ENCODE data around the gene TOX3. TPM values are rescaled to one million over a fixed set of nuclear protein-coding genes. Genes with fewer than 3 reads are reported as not detected.

The TOX3 gene
- total and polyA plus RNA-seq, 4 donors = 1.6 to 5.3 (median 2.0) TPM

DNA sequence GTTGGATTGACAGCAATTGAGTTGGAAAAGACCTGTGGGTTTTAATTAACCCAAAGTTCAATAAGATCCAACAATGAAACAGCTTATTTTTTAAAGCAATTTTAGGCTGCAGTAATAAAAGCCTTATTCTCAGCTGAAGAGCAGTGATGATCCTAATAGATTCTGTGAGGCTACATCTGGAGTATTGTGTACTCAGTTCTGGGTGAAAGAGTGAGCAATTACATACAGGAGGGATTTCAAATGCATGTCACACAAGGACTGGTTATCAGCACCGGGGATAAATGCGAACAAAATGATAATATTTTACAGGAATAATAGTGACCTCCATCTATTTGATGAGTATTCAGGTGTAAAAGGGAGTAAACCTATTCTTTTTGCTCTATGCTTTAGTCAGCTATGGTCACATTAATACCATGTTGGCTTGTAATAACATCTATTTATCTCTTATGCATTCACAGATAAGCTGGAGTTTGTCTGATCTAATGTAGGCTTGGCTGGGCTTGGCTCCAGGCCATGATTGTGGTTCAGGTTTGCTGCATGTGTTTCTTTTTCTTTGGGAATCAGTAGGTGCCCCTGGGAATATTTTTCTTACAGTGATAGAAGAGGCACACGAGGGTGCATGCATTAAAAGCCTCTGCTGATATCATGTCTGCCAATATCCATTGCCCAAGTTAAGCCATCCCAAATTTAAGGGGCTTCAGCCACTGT lies 22.2 kb upstream of the TOX3 start:
- H3K27me3 ChIP-seq (ENCODE audit: control insufficient read depth in 3 of 3, insufficient read depth in 3 of 3, low read length in 2 of 3) = no peaks in the 10 kb centered on the region
- no peak overlapping the region for H3K27ac ChIP-seq (ENCODE audit: low read depth in 1 of 2, low read length in 1 of 2)
- H3K9me3 ChIP-seq (ENCODE audit: control insufficient read depth in 4 of 4, insufficient read depth in 3 of 4, low read length in 3 of 4) = no peaks in the 10 kb centered on the region
- TF ChIP-seq, protein P1, sequence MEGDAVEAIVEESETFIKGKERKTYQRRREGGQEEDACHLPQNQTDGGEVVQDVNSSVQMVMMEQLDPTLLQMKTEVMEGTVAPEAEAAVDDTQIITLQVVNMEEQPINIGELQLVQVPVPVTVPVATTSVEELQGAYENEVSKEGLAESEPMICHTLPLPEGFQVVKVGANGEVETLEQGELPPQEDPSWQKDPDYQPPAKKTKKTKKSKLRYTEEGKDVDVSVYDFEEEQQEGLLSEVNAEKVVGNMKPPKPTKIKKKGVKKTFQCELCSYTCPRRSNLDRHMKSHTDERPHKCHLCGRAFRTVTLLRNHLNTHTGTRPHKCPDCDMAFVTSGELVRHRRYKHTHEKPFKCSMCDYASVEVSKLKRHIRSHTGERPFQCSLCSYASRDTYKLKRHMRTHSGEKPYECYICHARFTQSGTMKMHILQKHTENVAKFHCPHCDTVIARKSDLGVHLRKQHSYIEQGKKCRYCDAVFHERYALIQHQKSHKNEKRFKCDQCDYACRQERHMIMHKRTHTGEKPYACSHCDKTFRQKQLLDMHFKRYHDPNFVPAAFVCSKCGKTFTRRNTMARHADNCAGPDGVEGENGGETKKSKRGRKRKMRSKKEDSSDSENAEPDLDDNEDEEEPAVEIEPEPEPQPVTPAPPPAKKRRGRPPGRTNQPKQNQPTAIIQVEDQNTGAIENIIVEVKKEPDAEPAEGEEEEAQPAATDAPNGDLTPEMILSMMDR (IDR thresholded peaks at IDR 0.05; ENCODE audit: control extremely low read depth, extremely low read depth) = no peak
- no peak for ATAC-seq (ENCODE audit: insufficient read depth, low FRiP score)
- peaks cover 0 to 2% (median 0%) of the 10 kb centered on the region in 5 donors for H3K4me1 ChIP-seq (ENCODE audit: control insufficient read depth in 5 of 5, insufficient read depth in 5 of 5, low read length in 5 of 5)
- 70 to 85% methylated on average over 3 of the region's 3 CpGs for WGBS, 2 donors
- no peak for DNase-seq
- H3K9ac ChIP-seq (ENCODE audit: insufficient read depth in 1 of 2, low read length in 2 of 2) = no peak overlapping the region
- no peaks in the 10 kb centered on the region for H3K36me3 ChIP-seq (ENCODE audit: control insufficient read depth in 4 of 4, insufficient read depth in 4 of 4, low read length in 4 of 4)
- H3K4me3 ChIP-seq = no peak overlapping the region

DNA sequence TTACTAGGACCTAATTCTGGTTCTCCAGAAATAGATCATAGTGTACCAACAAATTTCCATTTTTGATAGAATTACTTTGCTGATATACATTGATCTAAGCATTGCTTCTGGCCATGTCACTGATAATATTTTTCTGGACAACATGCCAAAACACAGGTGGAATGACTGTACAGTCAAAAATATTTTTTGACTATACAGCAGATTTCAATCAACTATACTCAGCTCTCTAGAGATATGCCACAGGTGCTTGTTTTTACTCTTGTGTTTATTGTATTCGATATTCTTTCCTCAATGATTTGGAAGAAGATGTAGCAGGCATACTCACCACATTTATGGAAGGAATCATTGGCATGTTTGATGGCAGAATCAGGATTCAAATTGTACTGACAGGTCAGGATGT lies 21.6 kb upstream of the TOX3 start:
- ATAC-seq (ENCODE audit: insufficient read depth, low FRiP score) (no peak), DNase-seq (no peak)
- TF ChIP-seq, protein P1 (IDR thresholded peaks at IDR 0.05; ENCODE audit: control extremely low read depth, extremely low read depth) = no peak
- Histone ChIP-seq H3K9me3 (ENCODE audit: control insufficient read depth in 4 of 4, insufficient read depth in 3 of 4, low read length in 3 of 4) (peaks cover 0 to 2% (median 0%) of the 10 kb centered on the region in 4 donors), H3K4me1 (ENCODE audit: control insufficient read depth in 5 of 5, insufficient read depth in 5 of 5, low read length in 5 of 5) (peaks cover 0 to 2% (median 0%) of the 10 kb centered on the region in 5 donors), H3K9ac (ENCODE audit: insufficient read depth in 1 of 2, low read length in 2 of 2) (no peak overlapping the region), H3K36me3 (ENCODE audit: control insufficient read depth in 4 of 4, insufficient read depth in 4 of 4, low read length in 4 of 4) (no peaks in the 10 kb centered on the region), H3K4me3 (no peak overlapping the region), H3K27me3 (ENCODE audit: control insufficient read depth in 3 of 3, insufficient read depth in 3 of 3, low read length in 2 of 3) (no peaks in the 10 kb centered on the region), H3K27ac (ENCODE audit: low read depth in 1 of 2, low read length in 1 of 2) (no peak overlapping the region)
- 87 to 88% methylated on average over 1 of the region's 1 CpG for WGBS, 2 donors

DNA sequence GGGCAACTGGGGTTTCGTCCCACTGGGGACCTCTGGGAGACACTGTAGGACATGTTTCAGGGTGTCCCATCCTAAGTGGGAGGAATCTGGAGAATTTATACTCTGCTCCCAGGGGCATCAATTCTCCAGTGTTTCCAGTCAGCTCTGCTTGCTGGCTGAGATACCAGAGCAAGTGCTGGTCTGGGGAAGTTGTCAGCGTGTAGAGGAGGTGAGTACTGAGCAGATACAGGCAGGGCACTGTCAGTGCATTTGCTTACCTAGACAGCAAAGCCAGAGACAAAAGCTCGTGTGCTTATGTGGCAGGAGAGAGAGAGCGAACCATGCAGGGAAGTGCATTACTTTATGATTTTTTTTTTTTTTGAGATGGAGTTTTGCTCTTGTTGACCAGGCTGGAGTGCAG lies 20.2 kb upstream of the TOX3 start:
- Histone ChIP-seq H3K4me3 (no peak overlapping the region), H3K9me3 (ENCODE audit: control insufficient read depth in 4 of 4, insufficient read depth in 3 of 4, low read length in 3 of 4) (peaks cover 0 to 2% (median 0%) of the 10 kb centered on the region in 4 donors), H3K4me1 (ENCODE audit: control insufficient read depth in 5 of 5, insufficient read depth in 5 of 5, low read length in 5 of 5) (peaks cover 0 to 2% (median 0%) of the 10 kb centered on the region in 5 donors), H3K27me3 (ENCODE audit: control insufficient read depth in 3 of 3, insufficient read depth in 3 of 3, low read length in 2 of 3) (no peaks in the 10 kb centered on the region), H3K9ac (ENCODE audit: insufficient read depth in 1 of 2, low read length in 2 of 2) (no peak overlapping the region), H3K27ac (ENCODE audit: low read depth in 1 of 2, low read length in 1 of 2) (no peak overlapping the region), H3K36me3 (ENCODE audit: control insufficient read depth in 4 of 4, insufficient read depth in 4 of 4, low read length in 4 of 4) (no peaks in the 10 kb centered on the region)
- ATAC-seq (ENCODE audit: insufficient read depth, low FRiP score) = no peak
- no peak for DNase-seq
- TF ChIP-seq, protein P1 (IDR thresholded peaks at IDR 0.05; ENCODE audit: control extremely low read depth, extremely low read depth) = no peak
- WGBS, 2 donors = 83 to 93% methylated on average over 4 of the region's 4 CpGs

All from lung (tissue), 12 donors.